ENCODE measurements around the gene C10orf120. TPM values are rescaled to one million over a fixed set of nuclear protein-coding genes. Genes with fewer than 3 reads are reported as not detected.

C10orf120 gene
- total RNA-seq, 1 donor from 2014 or later = not detected

- no peak for DNase-seq (ENCODE audit: low spot score)
These were observed 39.0 kb downstream of the C10orf120 start for GRCh38 chr10:122660696-122661095.

- DNase-seq (ENCODE audit: low spot score) = no peak
These were observed 40.0 kb downstream of the C10orf120 start for GRCh38 chr10:122659651-122660050.

- no peak for DNase-seq (ENCODE audit: low spot score)
These were observed 40.5 kb downstream of the C10orf120 start for GRCh38 chr10:122659126-122659525.

GRCh38 chr10:122658356-122659049 lies 41.1 kb downstream of the C10orf120 start:
- DNase-seq (ENCODE audit: low spot score) = no peak

- no peak for DNase-seq (ENCODE audit: low spot score)
These were observed 41.9 kb downstream of the C10orf120 start for GRCh38 chr10:122657729-122658128.

DNA sequence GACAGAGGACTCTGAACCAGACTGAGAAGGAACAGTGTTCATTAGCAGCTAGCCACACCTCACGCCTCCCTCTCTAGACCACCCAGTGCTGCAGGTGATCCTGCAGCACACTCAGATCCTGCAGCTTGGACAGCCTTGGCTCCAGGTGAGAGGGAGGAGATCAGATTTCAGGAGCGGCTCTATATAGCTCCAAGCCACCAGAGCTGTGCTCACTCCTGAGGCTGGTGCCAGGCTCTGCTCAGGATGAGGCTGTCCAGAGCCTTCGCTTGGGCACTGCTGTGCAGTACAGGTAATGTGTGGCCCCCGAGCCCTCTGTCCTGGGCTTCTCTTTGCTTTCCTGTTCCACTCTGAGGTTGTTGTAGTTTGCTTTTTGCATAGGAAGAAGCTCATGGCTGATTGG lies 42.4 kb downstream of the C10orf120 start:
- DNase-seq (ENCODE audit: low spot score) = no peak

DNA sequence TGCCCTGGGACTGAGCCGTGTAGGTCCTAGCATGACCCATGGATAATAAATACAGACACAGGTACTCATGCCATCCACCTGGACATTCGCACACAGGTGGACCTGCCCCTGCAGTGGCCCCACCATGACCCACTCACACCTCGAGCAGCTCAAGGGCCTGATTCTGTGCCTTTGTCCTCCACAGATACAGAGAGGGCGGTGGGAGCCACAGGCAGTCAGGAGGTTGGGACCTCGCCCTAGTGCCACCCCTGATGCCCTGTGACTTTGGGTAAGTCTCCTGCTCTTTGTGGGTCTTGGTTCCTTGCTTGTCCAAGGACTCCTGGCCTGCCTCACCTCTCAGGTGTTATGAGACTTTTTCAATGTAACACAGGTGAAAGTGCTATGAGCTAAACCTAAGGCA lies 42.9 kb downstream of the C10orf120 start:
- no peak for DNase-seq (ENCODE audit: low spot score)

DNA sequence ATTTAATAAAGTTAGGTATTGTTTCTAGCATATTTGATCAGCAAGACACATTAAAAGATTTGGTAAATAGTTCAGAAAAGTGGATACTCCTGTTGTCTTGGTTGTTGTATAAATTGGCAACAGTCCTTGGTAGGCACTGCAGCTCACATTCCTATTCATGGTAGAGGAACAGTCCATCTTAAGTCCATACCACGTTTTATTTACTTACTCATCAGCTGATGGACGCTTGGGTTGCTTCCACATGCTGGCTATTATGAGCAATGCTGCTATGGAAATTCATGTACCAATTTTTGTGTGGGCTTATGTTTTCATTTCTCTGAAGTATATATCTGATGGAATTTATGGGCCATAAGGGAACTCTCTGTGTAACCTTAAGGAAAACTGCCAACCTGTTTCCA lies 43.3 kb downstream of the C10orf120 start:
- no peak for DNase-seq (ENCODE audit: low spot score)

GRCh38 chr10:122655524-122656307 lies 43.9 kb downstream of the C10orf120 start:
- DNase-seq (ENCODE audit: low spot score) = no peak

GRCh38 chr10:122650331-122650730 lies 49.3 kb downstream of the C10orf120 start:
- DNase-seq (ENCODE audit: low spot score) = peak; percentile 14

- peak; percentile 23 for DNase-seq (ENCODE audit: low spot score)
These were observed 49.7 kb downstream of the C10orf120 start for GRCh38 chr10:122649903-122650302.

DNA sequence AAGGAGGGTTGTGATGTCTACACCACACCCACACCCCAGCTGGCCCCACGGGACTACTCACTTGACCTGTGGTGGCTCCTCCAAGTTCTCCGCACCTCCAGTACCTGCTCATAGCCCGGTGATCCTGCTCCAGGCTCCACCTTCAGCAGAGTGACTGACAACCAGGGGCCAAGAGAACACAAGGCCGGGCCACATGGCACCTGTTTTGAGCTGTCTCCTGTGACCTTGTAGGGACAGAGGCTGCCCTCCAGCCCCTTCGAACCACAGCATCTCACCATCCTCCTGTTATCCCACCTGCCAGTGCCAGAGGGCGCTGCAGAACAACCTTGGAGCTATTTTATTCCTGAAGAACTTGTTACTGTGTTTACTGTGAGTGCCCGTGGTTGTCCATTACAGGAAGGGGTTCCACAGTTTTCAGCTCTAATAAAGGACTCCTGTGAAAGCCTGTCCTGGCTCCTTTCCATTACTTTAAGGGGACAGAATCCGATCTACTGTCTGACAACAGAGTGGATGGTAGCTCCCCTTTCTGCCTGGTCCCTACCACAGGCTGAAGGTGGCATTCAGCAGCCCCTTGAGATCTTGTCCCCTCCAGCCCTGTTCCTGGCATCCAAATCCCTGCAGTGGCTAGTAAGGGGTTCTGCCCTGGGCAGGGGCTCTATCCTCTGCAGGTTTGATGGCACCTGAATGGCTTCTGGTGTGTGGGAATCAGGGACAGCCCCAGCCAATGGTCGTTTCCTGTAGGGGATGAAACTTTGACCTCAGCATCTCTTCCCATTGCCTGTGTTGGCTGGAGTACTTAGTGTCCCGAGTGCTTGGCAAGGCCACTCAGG lies 50.8 kb downstream of the C10orf120 start:
- DNase-seq (ENCODE audit: low spot score) = peak; percentile 45

Other genes starting within 250 kb of the C10orf120 start
- not detected for gene ARMS2, start 245.2 kb downstream of the C10orf120 start, total RNA-seq
- gene HTRA1, start 238.3 kb downstream of the C10orf120 start, total RNA-seq = 55.2 TPM
- 1.5 TPM for gene DMBT1, start 139.1 kb downstream of the C10orf120 start, total RNA-seq
- 0.94 TPM for gene CUZD1, start 146.0 kb upstream of the C10orf120 start, total RNA-seq
- gene FAM24B, start 179.7 kb upstream of the C10orf120 start, total RNA-seq = 6.4 TPM
- not detected for gene FAM24A, start 210.8 kb upstream of the C10orf120 start, total RNA-seq